GM12878 (cell line): ENCODE results near the gene PYGO1. TPM values are rescaled to one million over a fixed set of nuclear protein-coding genes. Genes with fewer than 3 reads are reported as not detected.

Experiments used
- ATAC-seq: fragments of 200-7000 bp; cut with Tn5 transposase; 3 replicates; pipeline ENCODE4 v1.9.1; 2020; ENCODE audit warnings: mild to moderate bottlenecking, moderate library complexity
- BruUV-seq: library from RNA; stranded (reverse); fragments of 400-500 nt; replicated peaks from 2 replicates; lab custom pipeline; 2021; lab: Mats Ljungman, UMichigan
- CTCF ChIA-PET: fragments of 300-600 bp; sonication (Branson Sonifier 250); formaldehyde crosslinking; extraction: SDS; loops from one replicate; lab custom pipeline; 2021; ENCODE audit warnings: inconsistent platforms; lab: Yijun Ruan, JAX
- POLR2A ChIA-PET: fragments of 350-600 bp; formaldehyde crosslinking; extraction: SDS; loops from one replicate; lab custom pipeline; 2021; ENCODE audit warnings: inconsistent platforms; lab: Charles Lee
- RAD21 ChIA-PET: fragments of 300-600 bp; sonication (Branson Sonifier 250); formaldehyde crosslinking; loops from one replicate; lab custom pipeline; 2023; ENCODE audit warnings: antibody characterized with exemption; ENCODE audit not compliant: unreplicated experiment; lab: Charles Lee
- SMC1A ChIA-PET: fragments of 300-600 bp; sonication (Branson Sonifier 250); formaldehyde crosslinking; loops from one replicate; lab custom pipeline; 2023; ENCODE audit not compliant: unreplicated experiment, uncharacterized antibody; lab: Charles Lee
- DNase-seq: peaks from one replicate; pipeline ENCODE4 v3.0.0-alpha.2; 2011; ENCODE audit warnings: low read depth, low spot score
- FAIRE-seq: peaks from 3 replicates; lab custom pipeline; 2011; peaks lifted over from hg19 to GRCh38; lab: Jason Lieb, UNC
- H2AFZ ChIP-seq: 2 replicates; pipeline ENCODE4 v1.6.0; 2011; ENCODE audit warnings: low read depth, low read length, control low read depth; ENCODE audit not compliant: control insufficient read depth
- H3K27ac ChIP-seq: 2 replicates; pipeline ENCODE4 v1.5.1; 2011; ENCODE audit warnings: control low read depth; ENCODE audit not compliant: control insufficient read depth, insufficient read depth
- H3K27me3 ChIP-seq, 2 experiments: replicated peaks in 1 of 2; 2 replicates each; pipeline versions ENCODE4 v1.6.0 to v1.6.1; 2011; ENCODE audit warnings: low read length in 1 of 2; ENCODE audit not compliant: control insufficient read depth in 2 of 2, insufficient read depth in 2 of 2
- H3K36me3 ChIP-seq, 2 experiments: 2 replicates each; pipeline ENCODE4 v1.5.1; 2011; ENCODE audit warnings: low read length in 1 of 2; ENCODE audit not compliant: control insufficient read depth in 2 of 2, insufficient read depth in 2 of 2
- H3K4me1 ChIP-seq: 2 replicates; pipeline ENCODE4 v1.6.1; 2011; ENCODE audit warnings: mild to moderate bottlenecking, low read length, moderate library complexity, mixed read lengths; ENCODE audit not compliant: control insufficient read depth, insufficient read depth
- H3K4me2 ChIP-seq: 2 replicates; pipeline ENCODE4 v1.6.0; 2011; ENCODE audit warnings: control low read depth; ENCODE audit not compliant: control insufficient read depth, insufficient read depth
- H3K4me3 ChIP-seq: fragments of 200-600 bp; sonication (generic); 2 replicates; pipeline ENCODE4 v1.5.1; 2016
- H3K79me2 ChIP-seq: 2 replicates; pipeline ENCODE4 v1.6.0; 2011; ENCODE audit warnings: low read length; ENCODE audit not compliant: control insufficient read depth, insufficient read depth
- H3K9ac ChIP-seq: 2 replicates; pipeline ENCODE4 v1.8.0; 2011; ENCODE audit warnings: low read length, control low read depth, mixed read lengths; ENCODE audit not compliant: control insufficient read depth, insufficient read depth
- H3K9me3 ChIP-seq: replicated peaks from 3 replicates; pipeline ENCODE4 v1.5.1; 2011; ENCODE audit warnings: mild to moderate bottlenecking, low read length; ENCODE audit not compliant: control insufficient read depth, insufficient read depth
- H4K20me1 ChIP-seq: 2 replicates; pipeline ENCODE4 v1.6.0; 2011; ENCODE audit not compliant: control insufficient read depth, insufficient read depth
- BACH1 ChIP-seq: fragments of 450-650 bp; IDR thresholded peaks from 2 replicates; pipeline ENCODE4 v1.6.1; 2017; ENCODE audit warnings: mild to moderate bottlenecking, borderline replicate concordance
- EED ChIP-seq: sonication (generic); IDR thresholded peaks from 2 replicates; pipeline ENCODE4 v1.6.1; 2016; ENCODE audit warnings: antibody characterized with exemption, low read depth
- EGR1 ChIP-seq, 2 experiments: IDR thresholded peaks; 1 replicate in 1 of 2; 2 replicates in 1 of 2; pipeline ENCODE4 v1.6.1; 2011 to 2012; ENCODE audit warnings: low read depth in 2 of 2, low read length in 2 of 2, borderline replicate concordance in 1 of 2, mild to moderate bottlenecking in 1 of 2, moderate library complexity in 1 of 2
- FOXK2 ChIP-seq: fragments of 450-650 bp; IDR thresholded peaks from 2 replicates; pipeline ENCODE4 v1.6.1; 2017; ENCODE audit warnings: mild to moderate bottlenecking, moderate library complexity
- GATAD2B ChIP-seq: fragments of 450-650 bp; conservative IDR thresholded peaks from 2 replicates; pipeline ENCODE4 v1.6.1; 2017; ENCODE audit warnings: low read depth, mild to moderate bottlenecking, moderate library complexity
- HDAC6 ChIP-seq: fragments of 200-600 bp; sonication (generic); IDR thresholded peaks from one replicate; pipeline ENCODE4 v1.8.0; 2017; ENCODE audit warnings: antibody characterized with exemption; ENCODE audit not compliant: unreplicated experiment
- MAX ChIP-seq: IDR thresholded peaks from 2 replicates; pipeline ENCODE4 v1.6.1; 2012; ENCODE audit warnings: low read depth, low read length, improper control_type of control experiment
- MTA2 ChIP-seq: fragments of 450-650 bp; IDR thresholded peaks from 2 replicates; pipeline ENCODE4 v1.6.1; 2016; ENCODE audit warnings: low read depth, mild to moderate bottlenecking, moderate library complexity
- MYC ChIP-seq: IDR thresholded peaks from 2 replicates; pipeline ENCODE4 v1.6.1; 2011; ENCODE audit warnings: mild to moderate bottlenecking, low read length, moderate library complexity, inconsistent platforms; ENCODE audit not compliant: insufficient read depth, insufficient replicate concordance, insufficient read length, severe bottlenecking
- NR2C2 ChIP-seq: IDR thresholded peaks from 2 replicates; pipeline ENCODE4 v1.6.1; 2011; ENCODE audit warnings: borderline replicate concordance, low read depth; ENCODE audit not compliant: control insufficient read depth, insufficient read length
- NRF1 ChIP-seq: conservative IDR thresholded peaks from 2 replicates; pipeline ENCODE4 v1.6.1; 2011; ENCODE audit warnings: mild to moderate bottlenecking, low read depth, low read length, improper control_type of control experiment
- ZNF384 ChIP-seq: IDR thresholded peaks from 2 replicates; pipeline ENCODE4 v1.6.1; 2012; ENCODE audit warnings: low read depth, mild to moderate bottlenecking, low read length, improper control_type of control experiment, borderline replicate concordance
- ZNF592 ChIP-seq: fragments of 450-650 bp; IDR thresholded peaks from 2 replicates; pipeline ENCODE4 v1.6.1; 2017; ENCODE audit warnings: mild to moderate bottlenecking, moderate library complexity
- ZNF622 ChIP-seq: fragments of 450-650 bp; IDR thresholded peaks from 2 replicates; pipeline ENCODE4 v1.6.1; 2017; ENCODE audit warnings: mild to moderate bottlenecking, inconsistent platforms
- whole genome bisulfite sequencing: methylation state at CpG from one replicate; pipeline ENCODE4 v1.1.6; 2016; ENCODE audit warnings: low lambda C conversion rate; ENCODE audit not compliant: insufficient replicate concordance, insufficient coverage; ENCODE audit errors: missing lambda C conversion rate; 5-methylcytosine and 5-hydroxymethylcytosine counted together
- in situ Hi-C: fragments of 300-500 bp; cut with MboI; formaldehyde crosslinking; loops from 9 replicates; pipeline ENCODE4 v1.14.3; 2018; ENCODE audit warnings: mixed read lengths
- intact Hi-C: fragments of 100-400 bp; cut with micrococcal nuclease; formaldehyde crosslinking; loops from one replicate; pipeline ENCODE4 v1.14.2; 2022; ENCODE audit not compliant: unreplicated experiment
- polyA plus RNA-seq, 11 experiments: library from polyadenylated mRNA; depleted of rRNA in 4 of 11; unstranded in 6 of 11; stranded (reverse) in 5 of 11; fragments of >200 nt; fragmentation: Nextera tagmentation in 4 of 11; fragmentation: Illumina TruSeq in 1 of 11; extraction: Ambion mirVana in 4 of 11; extraction: Trizol in 1 of 11; gene quantifications; 1 replicate in 1 of 11; 2 replicates in 10 of 11; pipeline versions ENCODE4 v1.2.1 to v1.2.3, GENCODE V29; 2011 to 2016; ENCODE audit warnings: inconsistent platforms in 2 of 11, missing spikeins in 2 of 11, low read depth in 1 of 11
- total RNA-seq, 4 experiments: library from RNA; depleted of rRNA in 3 of 4; stranded (reverse); fragments of >200 nt in 3 of 4; fragmentation: Illumina TruSeq in 1 of 4; extraction: Trizol in 1 of 4; gene quantifications; 2 replicates each; pipeline versions ENCODE4 v1.2.1 to v1.2.3, GENCODE V29; 2013 to 2021

PYGO1 gene
- total and polyA plus RNA-seq, 10 of the 15 experiments (the other 5 are each of a cell fraction or from before 2014, with no cell fraction given): 0.01 TPM; not detected in 9

- Histone ChIP-seq H3K27me3 (no peaks in the 10 kb centered on the region; a peak in 1 of 4 replicates), H3K79me2 (no peaks in the 10 kb centered on the region), H2AFZ (no peak overlapping the region), H3K36me3 (no peaks in the 10 kb centered on the region), H3K9ac (no peak overlapping the region)
- in situ Hi-C loops: no loop called here
- 60% methylated on average over 11 of the region's 11 CpGs for WGBS
- TF ChIP-seq BACH1: no peak
- TF ChIP-seq FOXK2: no peak
- no peak for TF ChIP-seq MYC
- TF ChIP-seq, all 136 proteins: peak for 0
- Histone ChIP-seq H3K9me3 (no peaks in the 10 kb centered on the region), H3K4me1 (no peaks in the 10 kb centered on the region), H3K27ac (no peak overlapping the region), H4K20me1 (no peaks in the 10 kb centered on the region), H3K4me2 (no peak overlapping the region), H3K4me3 (no peak overlapping the region)
- ChIA-PET CTCF (interaction anchor here (0.8 kb wide), 1 partner anchor 129 kb away, joined by 4 read pairs; no protein-coding TSS in a partner anchor), SMC1A (no interaction called here), POLR2A (no interaction called here), RAD21 (interaction anchor here (0.6 kb wide), 1 partner anchor 287 kb away, joined by 3 read pairs; no protein-coding TSS in a partner anchor)
- no TSS peak for BruUV-seq
- FAIRE-seq (no peak), ATAC-seq (no peak), DNase-seq (no peak)
- intact Hi-C loops: loop anchor here (5.0 to 10.0 kb wide), 2 partner anchors 58 to 129 kb away; no protein-coding TSS in a partner anchor
Observed at GRCh38 chr15:55513152-55513551, 75.0 kb downstream of the PYGO1 start.

GRCh38 chr15:55507567-55507966 lies 80.6 kb downstream of the PYGO1 start:
- POLR2A ChIA-PET: no interaction called here
- no peaks in the 10 kb centered on the region for H4K20me1 ChIP-seq
- 47% methylated on average over 4 of the region's 4 CpGs for WGBS
- RAD21 ChIA-PET: no interaction called here
- intact Hi-C loops (no loop called here), in situ Hi-C loops (no loop called here)
- CTCF ChIA-PET: no interaction called here
- H3K79me2 ChIP-seq: no peaks in the 10 kb centered on the region
- H2AFZ ChIP-seq: no peak overlapping the region
- no peak overlapping the region for H3K27ac ChIP-seq
- H3K4me2 ChIP-seq: no peak overlapping the region
- no peak overlapping the region for H3K9ac ChIP-seq
- DNase-seq (no peak), ATAC-seq (no peak), FAIRE-seq (no peak)
- H3K36me3 ChIP-seq: no peaks in the 10 kb centered on the region
- SMC1A ChIA-PET: no interaction called here
- no peak overlapping the region for H3K4me3 ChIP-seq
- H3K9me3 ChIP-seq: no peaks in the 10 kb centered on the region
- BruUV-seq: no TSS peak
- H3K4me1 ChIP-seq: no peaks in the 10 kb centered on the region
- H3K27me3 ChIP-seq: no peaks in the 10 kb centered on the region
- no peak for TF ChIP-seq ZNF384
- no peak for TF ChIP-seq ZNF622
- TF ChIP-seq MAX: no peak
- TF ChIP-seq EGR1 (IDR thresholded peaks at IDR 0.05; ENCODE audit: borderline replicate concordance in 1 of 2, low read depth in 2 of 2, low read length in 2 of 2): no peak
- TF ChIP-seq GATAD2B: no peak
- TF ChIP-seq NRF1: no peak
- TF ChIP-seq MTA2: no peak
- no peak for TF ChIP-seq HDAC6
- TF ChIP-seq BACH1: no peak
- TF ChIP-seq ZNF592: no peak
- TF ChIP-seq NR2C2: no peak
- TF ChIP-seq EED: no peak
